Suprapubic skin (tissue), 3 donors: ENCODE data around the gene TMEM135.

Experiments used
- CTCF ChIP-seq, 2 donors: fragments of 200-600 bp in 1 of 2; fragments of 450-650 bp in 1 of 2; sonication (generic) in 1 of 2; IDR thresholded peaks; one replicate each; pipeline ENCODE4 v1.5.1; 2016 to 2019; ENCODE audit warnings: antibody characterized with exemption in 2 of 2, mild to moderate bottlenecking in 1 of 2, moderate library complexity in 1 of 2
- EP300 ChIP-seq: sonication (generic); formaldehyde crosslinking; IDR thresholded peaks from one replicate; pipeline ENCODE4 v1.6.1; 2017; ENCODE audit warnings: antibody characterized with exemption
- POLR2A ChIP-seq, 2 donors: fragments of 450-650 bp; IDR thresholded peaks; one replicate each; pipeline ENCODE4 v1.6.1; 2017; ENCODE audit warnings: antibody characterized with exemption in 2 of 2, mild to moderate bottlenecking in 2 of 2, moderate library complexity in 2 of 2

DNA sequence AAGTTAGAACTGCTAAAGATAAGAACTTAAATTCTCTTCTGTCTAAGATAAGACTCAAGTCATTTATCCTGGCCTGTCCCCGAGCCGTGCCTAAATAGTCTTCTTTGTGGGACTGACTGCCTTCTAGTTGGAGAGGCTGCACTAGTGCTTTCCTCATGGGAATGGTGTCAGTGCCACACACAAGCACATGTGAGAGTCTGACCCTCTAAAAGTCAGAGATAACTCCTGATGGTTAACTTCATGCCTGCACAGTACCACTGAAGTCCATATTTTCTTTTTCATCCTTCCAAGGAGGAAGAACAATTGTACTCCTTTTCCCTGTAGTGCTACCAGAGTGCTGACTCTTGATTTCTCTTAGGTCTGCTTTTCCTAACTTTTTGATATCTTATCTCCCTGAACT is 309.7 kb downstream of the TMEM135 start:
- TF ChIP-seq CTCF (IDR thresholded peaks at IDR 0.05) (no peak), EP300 (no peak), POLR2A (IDR thresholded peaks at IDR 0.05) (no peak)
